Heart right ventricle (tissue), 16 donors: ENCODE measurements around the gene NMT1. TPM values are rescaled to one million over a fixed set of nuclear protein-coding genes. Genes with fewer than 3 reads are reported as not detected.

Experiments
- ATAC-seq, 8 donors: fragments of 200-7000 bp; cut with Tn5 transposase; one replicate each; pipeline ENCODE4 v1.9.1; 2020; ENCODE audit warnings: mild to moderate bottlenecking in 8 of 8, moderate library complexity in 8 of 8, moderate number of reproducible peaks in 1 of 8
- DNase-seq, 2 donors: peaks; one replicate each; pipeline ENCODE4 v3.0.0-alpha.2; 2020
- H3K27ac ChIP-seq, 10 donors: fragments of 200-600 bp; sonication (generic) in 2 of 10; one replicate each; pipeline versions ENCODE4 v1.5.0 to v1.8.0; 2020 to 2022; ENCODE audit warnings: mild to moderate bottlenecking in 3 of 10
- H3K27me3 ChIP-seq, 7 donors: fragments of 200-600 bp; one replicate each; pipeline ENCODE4 v1.8.0; 2021 to 2022; ENCODE audit warnings: mild to moderate bottlenecking in 2 of 7
- H3K36me3 ChIP-seq, 9 donors: fragments of 200-600 bp; sonication (generic) in 1 of 9; one replicate each; pipeline versions ENCODE4 v1.5.0 to v1.8.0; 2020 to 2022; ENCODE audit warnings: mild to moderate bottlenecking in 2 of 9
- H3K4me1 ChIP-seq, 9 donors: fragments of 200-600 bp; sonication (generic) in 1 of 9; one replicate each; pipeline versions ENCODE4 v1.5.0 to v1.8.0; 2020 to 2022; ENCODE audit warnings: mild to moderate bottlenecking in 4 of 9
- H3K4me3 ChIP-seq, 10 donors: fragments of 200-600 bp; sonication (generic) in 2 of 10; one replicate each; pipeline versions ENCODE4 v1.5.0 to v1.8.0; 2020 to 2022; ENCODE audit warnings: mild to moderate bottlenecking in 7 of 10, moderate library complexity in 2 of 10
- H3K9me3 ChIP-seq, 11 donors: fragments of 200-600 bp in 10 of 11; sonication (generic) in 2 of 11; one replicate each; pipeline versions ENCODE4 v1.5.0 to v1.8.0; 2013 to 2022; ENCODE audit warnings: mild to moderate bottlenecking in 2 of 11, control low read depth in 1 of 11, moderate library complexity in 1 of 11
- CTCF ChIP-seq, 9 donors: fragments of 200-600 bp; sonication (generic) in 2 of 9; IDR thresholded peaks; one replicate each; pipeline versions ENCODE4 v1.5.0 to v1.8.0; 2021 to 2022; ENCODE audit warnings: antibody characterized with exemption in 9 of 9, mild to moderate bottlenecking in 5 of 9, moderate library complexity in 1 of 9
- WGBS, 2 donors: extraction: QIAGEN DNeasy Blood & Tissue Kit; methylation state at CpG; one replicate each; pipeline ENCODE4 v1.1.7; 2013; ENCODE audit warnings: inconsistent platforms in 1 of 2; 5-methylcytosine and 5-hydroxymethylcytosine counted together
- intact Hi-C, 10 donors: fragments of 100-400 bp; cut with DNase I; formaldehyde crosslinking; loops; one replicate each; pipeline versions ENCODE4 v1.11.1 to v1.14.2; 2022
- polyA plus RNA-seq, 2 donors: library from polyadenylated mRNA; stranded (reverse); fragments of 200-250 nt; gene quantifications; one replicate each; pipeline ENCODE4 v1.2.3, GENCODE V29; 2013
- total RNA-seq, 10 donors: library from RNA; stranded (reverse); fragmentation: NEBNext Ultra II Directional in 3 of 10; extraction: Animal tissue kit (Norgen Biotek cat#: 25700) in 3 of 10; gene quantifications; one replicate each; pipeline versions ENCODE4 v1.2.1 to v1.2.4, GENCODE V29; 2021 to 2023
- donor health status: Arrhythmogenic right ventricular cardiomyopathy.
- donor health status: ischemic (EF 13 %, LVEDD 7.1; RV severe dilation, severe dysfunction).
- donor health status: healthy with polysubstance abuse.
- donor health status: DM: no; HTN: yes; CAD: no.
- donor health status: DM: no; HTN: no; CAD: no.
- donor health status: ischemic (EF 25% LVEDD 6.9; RV normal size, moderate dysfunction).
- donor health status: ischemic (EF 25% LVEDD 5.7; RV mildly dilated, moderate dysfunction).
- donor health status: healthy.
- donor health status: DM: yes; HTN: yes; CAD: no.
- donor health status: Ischemic cardiomyopathy.
- donor health status: ischemic (EF 35%, LVEDD 5.7; RV mildly dilated, moderate dysfunction).
- donor health status: nonischemic (EF 11% LVEDD 7.7; RV severe dilation, severe dysfunction).
- donor health status: DM: yes; HTN: yes; CAD: no.
- donor health status: PGD.
- donor health status: ischemic (EF 29% LVEDD 5.4; RV normal size, mild dysfunction).
- donor health status: nonischemic (EF 23%, LVEDD 6.1; RV moderate dilation, normal function).

The NMT1 gene
- total and polyA plus RNA-seq, 12 donors, result 40.9 to 110 (median 72.6) TPM

- DNase-seq, result no peak
- no peaks in the 10 kb centered on the region for H3K9me3 ChIP-seq
- ATAC-seq, result no peak
- no peak for TF ChIP-seq CTCF (IDR thresholded peaks at IDR 0.05)
- WGBS, 2 donors, result 86 to 88% methylated on average over 13 of the region's 13 CpGs
- no peaks in the 10 kb centered on the region for H3K27me3 ChIP-seq
- intact Hi-C loops, result loop anchor here (2.0 to 10.0 kb wide), 11 partner anchors 34 to 186 kb away; partner anchors contain the start of genes GFAP (in 5 of the 10), PLCD3 (in 2 of the 10) and DCAKD (in 1 of the 10)
- H3K36me3 ChIP-seq, result peaks cover 0 to 100% (median 71%) of the 10 kb centered on the region in 9 donors
- peak overlapping the region in 5 of 10 donors; percentile 6 to 53 (median 18) for H3K27ac ChIP-seq
- no peak overlapping the region for H3K4me3 ChIP-seq
- peaks cover 0 to 55% (median 26%) of the 10 kb centered on the region in 9 donors for H3K4me1 ChIP-seq
These were observed 37.2 kb downstream of the NMT1 start for GRCh38 chr17:45098081-45098868.

- Histone ChIP-seq H3K4me1 (peaks cover 4 to 55% (median 23%) of the 10 kb centered on the region in 9 donors), H3K27me3 (no peaks in the 10 kb centered on the region), H3K27ac (peak overlapping the region in 7 of 10 donors; percentile 6 to 53 (median 18)), H3K4me3 (no peak overlapping the region), H3K36me3 (peaks cover 0 to 100% (median 74%) of the 10 kb centered on the region in 9 donors), H3K9me3 (no peaks in the 10 kb centered on the region)
- DNase-seq (peak; percentile 87 to 88), ATAC-seq (peak; percentile 70 to 86 (median 78))
- WGBS, 2 donors, result 42 to 45% methylated on average over 9 of the region's 9 CpGs
- peak; percentile 79 to 94 (median 92) for TF ChIP-seq CTCF (IDR thresholded peaks at IDR 0.05)
- intact Hi-C loops, result loop anchor here (2.0 to 10.0 kb wide), 11 partner anchors 33 to 187 kb away; partner anchors contain the start of genes GFAP (in 5 of the 10), PLCD3 (in 2 of the 10) and DCAKD (in 1 of the 10)
These were observed 37.9 kb downstream of the NMT1 start for GRCh38 chr17:45098869-45099616.

- H3K27ac ChIP-seq, result peak overlapping the region in 4 of 10 donors; percentile 15 to 94 (median 76)
- no peak overlapping the region for H3K4me3 ChIP-seq
- intact Hi-C loops, result loop anchor here in 2 of 10 donors (1.0 to 10.0 kb wide), 2 partner anchors 322 to 327 kb away; no protein-coding TSS in a partner anchor
- DNase-seq, result no peak
- no peak for TF ChIP-seq CTCF (IDR thresholded peaks at IDR 0.05)
- H3K9me3 ChIP-seq, result no peaks in the 10 kb centered on the region
- peaks cover 0 to 100% (median 72%) of the 10 kb centered on the region in 9 donors for H3K36me3 ChIP-seq
- H3K27me3 ChIP-seq, result no peaks in the 10 kb centered on the region
- 80 to 87% methylated on average over 9 of the region's 9 CpGs for WGBS, 2 donors
- peaks cover 6 to 73% (median 42%) of the 10 kb centered on the region in 9 donors for H3K4me1 ChIP-seq
- no peak for ATAC-seq
These were observed 40.4 kb downstream of the NMT1 start for GRCh38 chr17:45101546-45101882.
